AG20443 (cell line): Measurements from ENCODE around the gene IZUMO1.
"Not testable (repeated sequence)": the region's sequence is repeated elsewhere in the genome, so short reads cannot be mapped to it uniquely, and the experiment has no call there.

Source experiments
- DNase-seq: peaks from one replicate; pipeline ENCODE4 v3.0.0; 2012; ENCODE audit warnings: low spot score, mixed read lengths

Gene IZUMO1

GRCh38 chr19:48746738-48747575 lies at the start of gene IZUMO1:
IZUMO1 (minus strand) TSS chr19:48746909; CDS start chr19:48745859, 1,050 bp downstream.
- peak; percentile 87 for DNase-seq

DNA sequence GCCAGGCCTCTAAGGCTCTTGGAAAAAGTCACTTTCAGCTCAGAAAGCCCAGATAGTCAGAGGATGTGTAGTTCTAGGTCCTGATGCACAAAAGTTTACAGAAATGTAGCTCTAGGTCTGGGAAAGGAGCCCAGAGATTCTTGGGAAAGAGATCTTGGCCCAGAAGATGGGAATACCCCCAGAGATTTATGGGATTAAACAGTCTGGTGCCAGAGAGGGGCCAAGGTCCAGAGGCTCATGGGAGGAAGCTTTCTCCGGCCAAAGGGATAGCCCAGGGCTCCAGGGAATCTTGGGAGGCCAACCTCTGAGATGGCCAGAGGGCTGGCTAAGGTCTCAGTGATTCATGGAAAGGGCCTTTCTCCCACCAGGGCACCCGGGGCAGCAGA lies 49.0 kb upstream of the IZUMO1 start:
- peak; percentile 24 for DNase-seq

- peak; percentile 95 for DNase-seq
Measured at GRCh38 chr19:48795055-48795684, 48.5 kb upstream of the IZUMO1 start.

GRCh38 chr19:48794291-48794690 lies 47.6 kb upstream of the IZUMO1 start:
- no peak for DNase-seq

GRCh38 chr19:48793271-48793670 lies 46.6 kb upstream of the IZUMO1 start:
- no peak for DNase-seq

GRCh38 chr19:48787331-48787730 lies 40.6 kb upstream of the IZUMO1 start:
- not testable (repeated sequence) for DNase-seq

DNA sequence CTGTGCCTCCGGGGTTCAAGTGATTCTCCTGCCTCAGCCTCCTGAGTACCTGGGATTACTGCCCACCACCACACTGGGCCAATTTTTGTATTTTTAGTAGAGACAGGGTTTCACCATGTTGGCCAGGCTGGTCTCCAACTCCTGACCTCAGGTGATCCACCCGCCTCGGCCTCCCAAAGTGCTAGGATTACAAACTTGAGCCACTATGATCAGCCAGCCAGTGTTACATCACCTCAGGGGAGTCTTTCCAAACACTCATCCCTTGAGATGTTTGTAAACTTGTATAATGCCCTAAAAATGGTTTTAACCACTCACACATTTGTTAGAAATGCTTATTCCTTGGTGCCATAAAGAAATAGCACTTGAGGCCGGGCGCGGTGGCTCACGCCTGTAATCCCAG lies 39.7 kb upstream of the IZUMO1 start:
- DNase-seq: not testable (repeated sequence)

DNA sequence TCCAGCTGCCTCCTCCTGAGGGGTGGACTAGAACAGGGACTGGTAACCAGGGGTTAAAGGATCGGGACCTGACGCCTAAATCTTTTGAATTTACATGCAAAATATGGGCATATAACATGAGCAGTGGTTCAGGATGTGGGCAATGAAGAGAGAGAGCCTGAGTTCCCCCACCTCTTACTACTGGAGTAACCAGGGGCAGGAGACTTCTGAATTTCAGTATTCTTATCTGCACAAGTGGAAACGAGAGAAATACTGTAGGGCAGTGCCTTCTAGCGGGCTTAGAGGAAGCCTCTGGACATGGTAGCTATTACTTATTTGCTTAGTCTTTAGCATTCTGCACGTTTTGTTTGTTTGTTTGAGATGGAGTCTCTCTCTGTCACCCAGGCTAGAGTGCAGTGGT lies 37.8 kb upstream of the IZUMO1 start:
- no peak for DNase-seq

- DNase-seq: no peak
Measured at GRCh38 chr19:48780631-48781391, 34.1 kb upstream of the IZUMO1 start.

DNA sequence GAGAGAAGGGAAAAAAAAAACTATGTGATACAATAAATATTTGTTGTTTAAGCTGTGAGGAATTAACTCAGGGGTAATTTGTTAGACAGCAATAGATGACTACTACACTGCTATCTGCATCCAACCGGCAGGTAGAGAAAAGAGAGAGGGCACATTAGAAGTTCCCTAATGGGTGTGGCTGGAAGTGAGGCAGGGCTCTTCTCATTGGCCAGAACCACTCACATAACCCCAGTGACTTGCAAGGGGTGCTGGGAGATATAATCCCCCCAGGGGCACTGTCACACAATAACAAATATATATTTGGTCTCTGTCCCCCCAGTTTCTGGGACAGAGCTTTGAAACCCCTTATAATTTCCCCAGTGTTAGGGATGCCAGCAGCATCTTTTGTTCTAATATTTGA lies 32.9 kb upstream of the IZUMO1 start:
- DNase-seq: no peak

- no peak for DNase-seq
Measured at GRCh38 chr19:48777720-48778119, 31.0 kb upstream of the IZUMO1 start.

DNA sequence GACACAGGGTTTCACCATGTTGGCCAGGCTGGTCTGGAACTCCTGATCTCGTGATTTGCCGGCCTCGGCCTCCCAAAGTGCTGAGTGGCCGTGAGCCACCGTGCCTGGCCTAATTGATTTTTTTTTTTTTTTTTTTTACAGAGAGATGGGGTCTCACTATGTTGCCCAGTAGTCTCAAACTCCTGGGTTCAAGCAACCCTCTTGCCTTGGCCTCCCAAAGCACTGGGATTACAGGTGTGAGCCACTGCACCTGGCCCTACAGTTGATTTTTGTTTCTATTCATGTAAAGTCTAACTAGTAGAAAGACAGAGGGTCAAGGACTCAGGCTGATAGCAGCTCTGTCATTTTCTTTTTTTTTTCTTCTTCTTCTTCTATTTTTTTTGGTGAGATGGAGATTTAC lies 30.4 kb upstream of the IZUMO1 start:
- no peak for DNase-seq

DNA sequence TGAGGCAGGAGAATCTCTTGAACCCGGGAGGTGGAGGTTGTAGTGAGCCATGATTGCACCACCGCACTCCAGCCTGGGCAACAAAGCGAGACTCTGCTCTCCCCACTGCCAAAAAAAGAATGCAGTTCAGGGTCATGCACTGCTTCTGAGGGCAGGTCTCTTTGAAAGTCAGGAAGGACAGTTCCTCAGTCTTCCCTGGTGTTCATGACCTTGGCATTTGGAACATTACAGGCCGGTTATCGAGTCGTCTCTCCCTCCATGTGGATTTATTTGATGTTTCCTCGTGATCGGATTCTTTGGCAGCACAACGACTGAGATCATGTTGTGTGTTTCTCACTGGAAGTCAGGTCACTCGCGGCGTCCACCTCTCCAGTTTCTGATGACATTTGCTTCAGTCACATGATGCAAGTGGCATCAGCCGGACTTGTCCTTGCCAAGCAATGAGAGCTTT lies 25.8 kb upstream of the IZUMO1 start:
- DNase-seq: peak; percentile 38

DNA sequence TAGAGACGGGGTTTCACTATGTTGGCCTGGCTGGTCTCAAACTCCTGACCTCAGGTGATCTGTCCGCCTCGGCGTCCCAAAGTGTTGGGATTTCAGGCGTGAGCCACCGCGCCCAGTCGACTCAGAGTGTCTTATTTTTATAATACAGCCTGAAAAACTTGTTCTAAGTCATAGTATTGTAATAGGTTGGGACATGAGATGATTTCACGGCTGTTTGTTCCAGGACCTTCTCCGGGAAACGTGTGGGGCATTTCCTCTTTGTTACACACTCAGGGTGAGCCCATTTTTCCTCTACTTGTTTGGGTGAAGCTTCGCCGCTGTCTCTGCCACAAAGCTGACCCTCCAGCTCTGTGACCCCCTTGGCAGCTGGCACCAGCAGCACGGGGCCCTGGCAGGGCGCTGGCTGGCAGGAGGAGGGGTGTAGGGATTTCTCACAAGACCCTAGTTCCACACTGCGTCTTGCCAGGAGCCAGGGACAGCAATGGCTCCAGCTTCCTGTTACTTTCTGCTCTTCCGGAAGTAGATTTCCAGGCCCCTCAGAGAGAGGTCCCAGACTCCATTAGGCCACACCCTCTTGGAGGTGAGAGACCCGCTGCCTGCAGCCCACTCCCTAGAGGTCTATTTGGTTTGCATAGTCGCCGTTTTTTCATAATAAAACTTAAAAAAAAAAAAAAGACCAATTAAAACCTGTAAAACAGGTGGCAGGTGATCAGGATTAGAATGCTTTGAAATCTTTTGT lies 24.2 kb upstream of the IZUMO1 start:
- DNase-seq: no peak

- peak; percentile 66 for DNase-seq
Measured at GRCh38 chr19:48770266-48770665, 23.6 kb upstream of the IZUMO1 start.

DNA sequence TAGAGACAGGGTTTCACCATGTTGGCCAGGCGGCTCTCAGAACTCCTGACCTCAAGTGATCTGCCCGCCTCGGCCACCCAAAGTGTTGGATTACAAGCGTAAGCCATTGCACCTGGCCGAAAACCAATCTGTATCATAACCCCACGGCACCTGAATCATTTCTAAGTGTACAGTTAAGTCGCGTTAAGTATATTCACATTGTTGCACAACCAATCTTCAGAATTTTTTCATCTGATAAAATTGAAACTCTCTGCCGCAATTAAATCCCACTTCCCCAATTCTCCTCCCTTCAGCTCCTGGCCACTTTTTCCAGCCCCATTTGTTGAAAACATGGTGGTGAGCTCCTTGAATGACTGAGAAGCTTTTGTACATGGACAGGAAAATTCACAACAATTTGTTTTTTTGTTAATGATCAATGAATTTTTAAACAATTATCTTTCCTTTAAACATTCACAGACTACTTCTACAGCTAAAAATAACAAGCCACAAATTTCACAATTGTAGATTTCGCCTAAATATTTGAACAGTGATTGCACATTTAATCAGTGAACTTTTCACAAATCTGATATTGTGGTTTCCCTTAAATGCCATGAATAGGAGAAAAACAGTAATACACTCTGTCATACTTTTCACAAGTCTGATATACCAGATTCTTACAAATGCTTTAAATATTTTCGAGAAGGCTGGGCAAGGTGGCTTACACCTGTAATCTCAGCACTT lies 22.4 kb upstream of the IZUMO1 start:
- DNase-seq: no peak

DNA sequence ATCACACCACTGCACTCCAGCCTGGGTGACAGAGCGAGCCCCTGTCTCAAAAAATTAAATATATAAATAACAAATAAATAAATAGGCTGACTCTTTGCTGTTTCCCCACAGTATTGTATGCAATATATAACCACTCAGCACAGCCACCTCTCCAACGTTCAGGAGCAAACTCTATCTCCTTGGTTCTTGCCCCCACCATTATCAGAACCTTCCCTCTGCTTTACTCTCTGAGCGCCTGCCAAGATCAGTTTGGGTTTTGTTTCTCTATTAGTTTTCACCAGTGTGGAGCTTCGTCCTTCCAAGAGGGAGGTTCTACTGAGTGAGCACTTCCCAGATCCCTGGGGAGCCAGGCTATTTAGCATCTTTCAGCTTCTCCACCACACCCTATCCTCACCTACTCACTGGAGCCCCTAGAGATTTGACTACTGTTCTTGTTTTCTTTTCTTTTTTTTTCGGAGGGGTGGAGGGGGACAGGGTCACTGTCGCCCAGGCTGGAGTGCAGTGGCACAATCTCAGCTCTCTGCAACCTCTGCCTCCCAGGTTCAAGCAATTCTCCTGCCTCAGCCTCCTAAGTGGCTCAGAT lies 21.6 kb upstream of the IZUMO1 start:
- not testable (repeated sequence) for DNase-seq

GRCh38 chr19:48765816-48766215 lies 19.1 kb upstream of the IZUMO1 start:
- DNase-seq: not testable (repeated sequence)

GRCh38 chr19:48760504-48761205 lies 13.9 kb upstream of the IZUMO1 start:
- no peak for DNase-seq

- no peak for DNase-seq
Measured at GRCh38 chr19:48757741-48758144, 11.0 kb upstream of the IZUMO1 start.
